ENCODE measurements around the gene LANCL2. TPM values are rescaled to one million over a fixed set of nuclear protein-coding genes. Genes with fewer than 3 reads are reported as not detected.

LANCL2 gene
- total RNA-seq, 6 donors from 2014 or later, result 4.6 to 19.9 (median 12.6) TPM

DNA sequence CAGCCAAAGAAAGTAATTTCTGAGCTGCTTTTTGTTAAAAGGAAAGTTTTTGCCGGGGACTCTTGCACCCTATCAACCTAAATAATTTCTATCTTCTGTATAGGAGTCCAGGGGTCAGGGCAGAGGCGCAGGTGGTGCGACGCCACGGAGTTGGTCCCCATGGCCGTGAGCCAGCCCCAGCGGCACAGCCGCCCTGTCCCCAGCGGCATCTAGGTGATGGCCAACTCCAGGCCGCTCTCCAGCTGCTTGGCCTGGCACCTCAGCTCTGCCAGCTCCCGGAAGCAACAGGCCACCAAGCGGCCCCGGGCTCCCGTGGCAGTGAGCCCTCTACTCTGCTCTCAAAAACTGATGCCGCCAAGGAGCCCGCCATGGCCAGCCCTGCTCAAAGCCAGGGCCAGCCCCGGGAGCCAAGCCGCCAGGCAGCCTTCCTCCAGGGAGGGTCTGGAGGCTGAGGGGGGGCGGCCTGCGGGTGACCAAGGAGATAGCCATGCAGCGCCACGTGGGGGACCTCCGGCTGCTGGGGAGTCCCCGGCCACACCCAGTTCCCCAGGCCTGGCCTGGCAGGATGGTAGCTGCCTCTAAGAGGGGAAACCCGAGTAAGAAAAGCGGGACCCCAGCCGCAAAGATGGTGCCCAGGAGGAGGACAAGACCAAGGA is 22.8 kb upstream of the LANCL2 start:
- Histone ChIP-seq H3K36me3 (no peaks in the 10 kb centered on the region), H3K4me1 (no peaks in the 10 kb centered on the region), H3K27me3 (no peaks in the 10 kb centered on the region), H3K9me3 (no peaks in the 10 kb centered on the region), H3K4me3 (no peak overlapping the region), H3K27ac (no peak overlapping the region)
- ATAC-seq (ENCODE audit: low FRiP score in 2 of 2) (no peak), DNase-seq (peak in 1 of 2 donors; percentile 69)
- 90 to 98% methylated on average over 13 to 27 of the region's 27 CpGs for WGBS, 2 donors
- TF ChIP-seq POLR2A (IDR thresholded peaks at IDR 0.05) (no peak), CTCF (IDR thresholded peaks at IDR 0.05) (no peak), POLR2AphosphoS5 (IDR thresholded peaks at IDR 0.05) (no peak), EP300 (IDR thresholded peaks at IDR 0.05) (no peak)

DNA sequence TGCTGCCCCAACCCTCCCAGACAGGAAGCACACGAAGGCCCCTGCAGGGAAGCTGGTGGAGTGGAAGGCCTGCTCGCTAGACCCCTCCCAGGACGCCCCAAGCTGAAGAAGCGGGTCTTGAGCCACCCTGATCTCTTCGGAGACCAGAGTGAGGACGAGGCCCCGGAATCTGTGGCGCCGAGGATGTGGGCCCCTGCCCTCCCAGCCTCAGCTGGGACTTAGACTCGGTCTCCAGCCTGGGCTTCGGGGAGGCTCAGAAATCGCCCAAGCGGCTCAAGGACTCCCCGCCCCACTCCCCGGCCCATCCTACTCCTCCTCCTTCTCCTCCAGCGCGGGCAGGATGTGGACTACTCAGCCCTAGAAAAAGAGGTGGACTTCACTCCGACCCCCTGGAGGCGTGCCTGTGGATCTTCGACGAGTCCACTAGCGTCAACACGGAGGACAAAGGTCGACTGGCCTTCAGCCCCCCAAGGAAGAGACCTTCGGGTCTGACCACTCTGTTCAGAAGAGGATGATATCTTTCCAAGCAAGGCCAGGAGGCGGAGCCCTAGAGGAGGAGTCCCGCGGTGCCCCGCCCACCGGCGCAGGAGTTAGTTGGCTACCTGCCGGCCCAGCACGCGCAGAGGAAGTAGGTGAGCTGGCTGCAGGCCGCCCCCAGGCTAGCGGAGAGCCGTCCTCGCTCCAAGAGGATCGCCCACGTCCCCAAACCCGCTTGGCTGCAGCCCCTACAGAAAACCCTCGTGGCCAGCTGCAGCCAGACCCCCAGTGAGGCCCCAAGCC is 21.9 kb upstream of the LANCL2 start:
- Histone ChIP-seq H3K27ac (no peak overlapping the region), H3K27me3 (no peaks in the 10 kb centered on the region), H3K36me3 (no peaks in the 10 kb centered on the region), H3K9me3 (no peaks in the 10 kb centered on the region), H3K4me3 (no peak overlapping the region), H3K4me1 (no peaks in the 10 kb centered on the region)
- no peak for ATAC-seq (ENCODE audit: low FRiP score in 2 of 2)
- DNase-seq, result peak in 1 of 2 donors; percentile 81
- TF ChIP-seq CTCF (IDR thresholded peaks at IDR 0.05) (no peak), POLR2AphosphoS5 (IDR thresholded peaks at IDR 0.05) (no peak), POLR2A (IDR thresholded peaks at IDR 0.05) (no peak), EP300 (IDR thresholded peaks at IDR 0.05) (no peak)
- WGBS, 2 donors, result 90 to 91% methylated on average over 29 to 33 of the region's 42 CpGs

- 90% methylated on average over 36 to 43 of the region's 47 CpGs for WGBS, 2 donors
- TF ChIP-seq POLR2AphosphoS5 (IDR thresholded peaks at IDR 0.05), result no peak
- TF ChIP-seq POLR2A (IDR thresholded peaks at IDR 0.05), result no peak
- TF ChIP-seq EP300 (IDR thresholded peaks at IDR 0.05), result no peak
- TF ChIP-seq CTCF (IDR thresholded peaks at IDR 0.05), result no peak
- H3K27me3 ChIP-seq, result no peaks in the 10 kb centered on the region
- H3K4me1 ChIP-seq, result no peaks in the 10 kb centered on the region
- no peak overlapping the region for H3K4me3 ChIP-seq
- no peaks in the 10 kb centered on the region for H3K36me3 ChIP-seq
- H3K27ac ChIP-seq, result no peak overlapping the region
- ATAC-seq (ENCODE audit: low FRiP score in 2 of 2) (peak in 1 of 2 donors; percentile 20), DNase-seq (peak in 1 of 2 donors; percentile 72)
- no peaks in the 10 kb centered on the region for H3K9me3 ChIP-seq
Measured at GRCh38 chr7:55343860-55344606, 21.1 kb upstream of the LANCL2 start.

DNA sequence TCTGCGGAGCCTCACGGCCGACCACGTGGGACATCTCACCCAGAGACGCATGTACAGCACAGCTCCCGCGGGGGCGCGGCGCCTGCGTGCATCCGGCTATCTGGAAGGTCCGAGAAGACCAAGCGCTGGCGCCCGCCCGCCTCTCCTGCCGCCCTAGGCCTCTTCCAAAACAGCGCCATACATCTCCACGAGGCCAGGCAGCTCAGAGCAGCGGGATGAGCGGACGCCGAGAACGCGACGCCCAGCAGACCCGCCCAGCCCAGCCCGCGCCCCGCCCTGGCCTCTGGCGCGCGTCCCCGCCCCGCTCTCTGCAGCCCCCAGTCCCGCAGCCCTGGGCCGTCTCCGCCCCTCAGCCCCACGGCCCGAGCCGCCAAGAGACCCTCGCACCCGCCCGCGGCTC is 20.3 kb upstream of the LANCL2 start:
- WGBS, 2 donors, result 71 to 79% methylated on average over 13 to 26 of the region's 46 CpGs
- Histone ChIP-seq H3K27me3 (no peaks in the 10 kb centered on the region), H3K36me3 (no peaks in the 10 kb centered on the region), H3K9me3 (no peaks in the 10 kb centered on the region), H3K4me1 (no peaks in the 10 kb centered on the region), H3K27ac (no peak overlapping the region), H3K4me3 (no peak overlapping the region)
- DNase-seq (peak in 1 of 2 donors; percentile 81), ATAC-seq (ENCODE audit: low FRiP score in 2 of 2) (peak in 1 of 2 donors; percentile 23)
- no peak for TF ChIP-seq POLR2A (IDR thresholded peaks at IDR 0.05)
- TF ChIP-seq POLR2AphosphoS5 (IDR thresholded peaks at IDR 0.05), result no peak
- TF ChIP-seq EP300 (IDR thresholded peaks at IDR 0.05), result no peak
- TF ChIP-seq CTCF (IDR thresholded peaks at IDR 0.05), result no peak
